Panc1 (cell line): Measurements from ENCODE around the gene SPATA32. TPM values are rescaled to one million over a fixed set of nuclear protein-coding genes. Genes with fewer than 3 reads are reported as not detected.

Experiments
- ATAC-seq: fragments of 200-7000 bp; cut with Tn5 transposase; 2 replicates; pipeline ENCODE4 v1.9.1; 2020; ENCODE audit warnings: mild to moderate bottlenecking, moderate library complexity
- BruUV-seq: library from RNA; stranded (reverse); fragments of 400-500 nt; replicated peaks from 2 replicates; lab custom pipeline; 2021; lab: Mats Ljungman, UMichigan
- CTCF ChIA-PET: fragments of 300-600 bp; sonication (Branson Sonifier 250); formaldehyde crosslinking; loops from one replicate; lab custom pipeline; 2022; ENCODE audit warnings: antibody characterized with exemption; lab: Charles Lee
- POLR2A ChIA-PET: fragments of 300-600 bp; sonication (Branson Sonifier 250); formaldehyde crosslinking; loops from one replicate; lab custom pipeline; 2022; ENCODE audit warnings: antibody characterized with exemption; lab: Charles Lee
- DNase-seq: peaks from one replicate; pipeline ENCODE4 v3.0.0-alpha.2; 2010; ENCODE audit warnings: low read depth, low spot score
- H3K27ac ChIP-seq: 2 replicates; pipeline ENCODE4 v1.5.1; 2011; ENCODE audit warnings: mild to moderate bottlenecking, low read length, inconsistent platforms
- H3K27me3 ChIP-seq: fragments of 200-500 bp; sonication (Bioruptor generic); 2 replicates; pipeline ENCODE4 v1.6.0; 2014; ENCODE audit warnings: low read length, inconsistent platforms; ENCODE audit not compliant: control insufficient read depth, insufficient read depth
- H3K36me3 ChIP-seq: fragments of 200-500 bp; sonication (Bioruptor generic); 2 replicates; pipeline ENCODE4 v1.5.1; 2014; ENCODE audit warnings: inconsistent platforms, mild to moderate bottlenecking, low read length, moderate library complexity; ENCODE audit not compliant: control insufficient read depth, insufficient read depth
- H3K4me1 ChIP-seq: 2 replicates; pipeline ENCODE4 v1.5.1; 2011; ENCODE audit warnings: inconsistent platforms, mild to moderate bottlenecking, low read length, moderate library complexity; ENCODE audit not compliant: control insufficient read depth, insufficient read depth
- H3K4me3 ChIP-seq, 2 experiments: 2 replicates each; pipeline ENCODE4 v1.5.1; 2011 to 2012; ENCODE audit warnings: low read depth in 2 of 2, low read length in 2 of 2, mild to moderate bottlenecking in 2 of 2, inconsistent platforms in 1 of 2, moderate library complexity in 1 of 2
- H3K9me3 ChIP-seq: fragments of 200-500 bp; sonication (Bioruptor generic); 2 replicates; pipeline ENCODE4 v1.5.1; 2014; ENCODE audit warnings: low read depth, mild to moderate bottlenecking, inconsistent platforms, low read length, moderate library complexity; ENCODE audit not compliant: control insufficient read depth, insufficient read depth
- POLR2AphosphoS5 ChIP-seq: IDR thresholded peaks from 2 replicates; pipeline ENCODE4 v1.6.1; 2012; ENCODE audit warnings: mild to moderate bottlenecking, low read depth, low read length, moderate library complexity
- SIN3A ChIP-seq: IDR thresholded peaks from 2 replicates; pipeline ENCODE4 v1.6.1; 2012; ENCODE audit warnings: low read depth, mild to moderate bottlenecking, low read length, moderate library complexity, borderline replicate concordance; ENCODE audit not compliant: insufficient read depth
- TCF7L2 ChIP-seq: IDR thresholded peaks from 2 replicates; pipeline ENCODE4 v1.6.1; 2011; ENCODE audit warnings: mild to moderate bottlenecking, low read depth, low read length, inconsistent platforms
- in situ Hi-C: cut with HindIII; loops from 2 replicates; pipeline ENCODE4 v1.10.0; 2016; ENCODE audit warnings: low sequenced_read_pairs, low pct_unique_long_range_greater_than_20kb
- intact Hi-C: fragments of 100-400 bp; cut with micrococcal nuclease; formaldehyde crosslinking; loops from one replicate; pipeline ENCODE4 v1.10.0; 2022; ENCODE audit not compliant: unreplicated experiment
- total RNA-seq: library from RNA; stranded (reverse); gene quantifications from one replicate; pipeline ENCODE4 v1.2.1, GENCODE V29; 2021; ENCODE audit not compliant: unreplicated experiment
- TF ChIP-seq, protein P1 (sequence below): fragments of 450-650 bp; IDR thresholded peaks from 2 replicates; pipeline ENCODE4 v1.5.1; 2017; ENCODE audit warnings: mild to moderate bottlenecking
- TF ChIP-seq, protein P2 (sequence below), 2 experiments: IDR thresholded peaks; 2 replicates each; pipeline ENCODE4 v1.6.1; 2011 to 2012; ENCODE audit warnings: low read depth in 2 of 2, control low read depth in 1 of 2, low read length in 1 of 2, mild to moderate bottlenecking in 1 of 2, moderate library complexity in 1 of 2; ENCODE audit not compliant: insufficient read depth in 1 of 2

Gene SPATA32
- total RNA-seq, 1 experiment from 2014 or later, result 0.26 TPM

GRCh38 chr17:45235416-45236281, 26.2 kb downstream of the SPATA32 start:
- in situ Hi-C loops, result no loop called here
- ATAC-seq, result peak; percentile 65

GRCh38 chr17:45234641-45235415, 27.1 kb downstream of the SPATA32 start:
- TF ChIP-seq, protein P1, sequence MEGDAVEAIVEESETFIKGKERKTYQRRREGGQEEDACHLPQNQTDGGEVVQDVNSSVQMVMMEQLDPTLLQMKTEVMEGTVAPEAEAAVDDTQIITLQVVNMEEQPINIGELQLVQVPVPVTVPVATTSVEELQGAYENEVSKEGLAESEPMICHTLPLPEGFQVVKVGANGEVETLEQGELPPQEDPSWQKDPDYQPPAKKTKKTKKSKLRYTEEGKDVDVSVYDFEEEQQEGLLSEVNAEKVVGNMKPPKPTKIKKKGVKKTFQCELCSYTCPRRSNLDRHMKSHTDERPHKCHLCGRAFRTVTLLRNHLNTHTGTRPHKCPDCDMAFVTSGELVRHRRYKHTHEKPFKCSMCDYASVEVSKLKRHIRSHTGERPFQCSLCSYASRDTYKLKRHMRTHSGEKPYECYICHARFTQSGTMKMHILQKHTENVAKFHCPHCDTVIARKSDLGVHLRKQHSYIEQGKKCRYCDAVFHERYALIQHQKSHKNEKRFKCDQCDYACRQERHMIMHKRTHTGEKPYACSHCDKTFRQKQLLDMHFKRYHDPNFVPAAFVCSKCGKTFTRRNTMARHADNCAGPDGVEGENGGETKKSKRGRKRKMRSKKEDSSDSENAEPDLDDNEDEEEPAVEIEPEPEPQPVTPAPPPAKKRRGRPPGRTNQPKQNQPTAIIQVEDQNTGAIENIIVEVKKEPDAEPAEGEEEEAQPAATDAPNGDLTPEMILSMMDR, result peak; percentile 65
- TF ChIP-seq, protein P2, sequence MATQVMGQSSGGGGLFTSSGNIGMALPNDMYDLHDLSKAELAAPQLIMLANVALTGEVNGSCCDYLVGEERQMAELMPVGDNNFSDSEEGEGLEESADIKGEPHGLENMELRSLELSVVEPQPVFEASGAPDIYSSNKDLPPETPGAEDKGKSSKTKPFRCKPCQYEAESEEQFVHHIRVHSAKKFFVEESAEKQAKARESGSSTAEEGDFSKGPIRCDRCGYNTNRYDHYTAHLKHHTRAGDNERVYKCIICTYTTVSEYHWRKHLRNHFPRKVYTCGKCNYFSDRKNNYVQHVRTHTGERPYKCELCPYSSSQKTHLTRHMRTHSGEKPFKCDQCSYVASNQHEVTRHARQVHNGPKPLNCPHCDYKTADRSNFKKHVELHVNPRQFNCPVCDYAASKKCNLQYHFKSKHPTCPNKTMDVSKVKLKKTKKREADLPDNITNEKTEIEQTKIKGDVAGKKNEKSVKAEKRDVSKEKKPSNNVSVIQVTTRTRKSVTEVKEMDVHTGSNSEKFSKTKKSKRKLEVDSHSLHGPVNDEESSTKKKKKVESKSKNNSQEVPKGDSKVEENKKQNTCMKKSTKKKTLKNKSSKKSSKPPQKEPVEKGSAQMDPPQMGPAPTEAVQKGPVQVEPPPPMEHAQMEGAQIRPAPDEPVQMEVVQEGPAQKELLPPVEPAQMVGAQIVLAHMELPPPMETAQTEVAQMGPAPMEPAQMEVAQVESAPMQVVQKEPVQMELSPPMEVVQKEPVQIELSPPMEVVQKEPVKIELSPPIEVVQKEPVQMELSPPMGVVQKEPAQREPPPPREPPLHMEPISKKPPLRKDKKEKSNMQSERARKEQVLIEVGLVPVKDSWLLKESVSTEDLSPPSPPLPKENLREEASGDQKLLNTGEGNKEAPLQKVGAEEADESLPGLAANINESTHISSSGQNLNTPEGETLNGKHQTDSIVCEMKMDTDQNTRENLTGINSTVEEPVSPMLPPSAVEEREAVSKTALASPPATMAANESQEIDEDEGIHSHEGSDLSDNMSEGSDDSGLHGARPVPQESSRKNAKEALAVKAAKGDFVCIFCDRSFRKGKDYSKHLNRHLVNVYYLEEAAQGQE (IDR thresholded peaks at IDR 0.05; ENCODE audit: insufficient read depth in 1 of 2, low read depth in 2 of 2, low read length in 1 of 2), result no peak
- POLR2A ChIA-PET, result interaction anchor here (0.6 kb wide), 1 partner anchor 9 kb away, joined by 3 read pairs; no protein-coding TSS in a partner anchor
- H3K36me3 ChIP-seq, result no peaks in the 10 kb centered on the region
- ATAC-seq (no peak), DNase-seq (no peak)
- intact Hi-C loops (loop anchor here (1.0 kb wide), 1 partner anchor 16 kb away; no protein-coding TSS in a partner anchor), in situ Hi-C loops (no loop called here)
- no peak overlapping the region for H3K4me3 ChIP-seq
- no TSS peak for BruUV-seq
- H3K4me1 ChIP-seq, result peaks cover 13% of the 10 kb centered on the region
- CTCF ChIA-PET, result interaction anchor here (0.6 to 1.4 kb wide), 4 partner anchors 8 to 150 kb away, joined by 3 to 5 read pairs (median 4); no protein-coding TSS in a partner anchor
- H3K27ac ChIP-seq, result no peak overlapping the region
- H3K27me3 ChIP-seq, result no peaks in the 10 kb centered on the region
- H3K9me3 ChIP-seq, result no peaks in the 10 kb centered on the region

More at GRCh38 chr17:45235416-45236281, 26.2 kb downstream of the SPATA32 start:
- ChIA-PET POLR2A (no interaction called here), CTCF (interaction anchor here (0.6 to 1.4 kb wide), 5 partner anchors 9 to 1901 kb away, joined by 3 to 6 read pairs (median 4); no protein-coding TSS in a partner anchor)
- H3K27me3 ChIP-seq, result no peaks in the 10 kb centered on the region
- peaks cover 9% of the 10 kb centered on the region for H3K4me1 ChIP-seq
- H3K4me3 ChIP-seq, result no peak overlapping the region
- DNase-seq, result no peak
- TF ChIP-seq, protein P1, result peak; percentile 86
- TF ChIP-seq TCF7L2, result no peak
- TF ChIP-seq, protein P2 (IDR thresholded peaks at IDR 0.05; ENCODE audit: insufficient read depth in 1 of 2, low read depth in 2 of 2, low read length in 1 of 2), result no peak
- no peak for TF ChIP-seq SIN3A
- TF ChIP-seq POLR2AphosphoS5, result no peak
- intact Hi-C loops, result loop anchor here (1.0 kb wide), 1 partner anchor 16 kb away; no protein-coding TSS in a partner anchor
- H3K27ac ChIP-seq, result no peak overlapping the region
- no peaks in the 10 kb centered on the region for H3K36me3 ChIP-seq
- no peaks in the 10 kb centered on the region for H3K9me3 ChIP-seq
- BruUV-seq, result no TSS peak
